Astrocyte of the cerebellum (primary cell): ENCODE measurements around the gene TAB3.

ENCODE experiments used
- DNase-seq: peaks from one replicate; pipeline ENCODE4 v3.0.0-alpha.2; 2011; ENCODE audit warnings: low read depth
- H3K4me3 ChIP-seq: 2 replicates; pipeline ENCODE4 v1.5.1; 2011; ENCODE audit warnings: mild to moderate bottlenecking, low read depth, low read length, moderate library complexity
- in situ Hi-C: cut with HindIII; loops from 2 replicates; pipeline ENCODE4 v1.10.0; 2017; ENCODE audit warnings: low sequenced_read_pairs
- TF ChIP-seq, protein P1 (sequence below): IDR thresholded peaks from 2 replicates; pipeline ENCODE4 v1.5.1; 2012; ENCODE audit warnings: low read length, low read depth, moderate library complexity, mild to moderate bottlenecking; ENCODE audit errors: missing control alignments

The TAB3 gene

DNA sequence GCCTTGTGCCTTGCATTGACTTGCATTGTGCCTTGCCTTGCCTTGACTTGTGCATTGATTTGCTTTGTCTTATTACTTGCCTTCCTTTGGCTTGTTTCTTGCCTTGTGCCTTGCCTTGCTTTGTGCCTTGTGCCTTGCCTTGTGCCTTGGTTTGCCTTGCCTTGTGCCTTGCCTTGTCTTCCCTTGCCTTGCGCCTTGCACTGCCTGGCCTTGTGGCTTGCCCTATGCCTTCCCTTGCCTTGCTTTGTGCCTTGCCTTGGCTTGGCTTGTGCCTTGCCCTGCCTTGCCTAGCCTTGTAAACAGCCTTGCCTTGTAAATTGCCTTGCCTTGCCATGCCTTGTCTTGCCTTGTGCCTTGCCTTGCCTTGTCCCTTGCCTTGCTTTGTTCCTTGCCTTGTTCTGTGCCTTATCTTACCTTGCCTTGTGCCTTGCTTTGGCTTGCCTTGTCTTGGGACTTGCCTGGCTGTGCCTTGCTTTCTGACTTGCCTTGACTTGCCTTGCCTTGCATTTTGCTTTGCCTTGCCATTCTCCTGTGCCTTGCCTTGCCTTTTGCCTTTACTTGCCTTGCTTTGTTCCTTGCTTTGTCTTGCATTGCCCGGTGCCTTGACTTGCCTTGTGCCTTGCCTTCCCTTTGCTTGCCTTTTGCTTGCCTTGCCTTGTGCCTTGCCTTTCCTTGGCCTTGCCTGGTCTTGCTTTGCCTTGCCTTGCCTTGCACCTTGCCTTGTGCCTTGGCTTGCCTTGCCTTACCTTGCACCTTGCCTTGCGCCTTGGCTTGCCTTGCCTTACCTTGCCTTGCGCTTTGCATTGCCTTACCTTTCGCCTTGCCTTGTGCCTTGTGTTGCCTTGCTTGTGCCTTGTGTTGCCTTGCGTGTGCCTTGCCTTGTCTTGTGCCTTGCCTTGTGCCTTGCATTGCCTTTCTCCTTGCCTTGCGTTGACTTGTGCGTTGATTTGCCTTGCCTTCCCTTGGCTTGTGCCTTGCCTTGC is 97.5 kb downstream of the TAB3 start:
- no peak overlapping the region for H3K4me3 ChIP-seq
- in situ Hi-C loops, result no loop called here
- TF ChIP-seq, protein P1, sequence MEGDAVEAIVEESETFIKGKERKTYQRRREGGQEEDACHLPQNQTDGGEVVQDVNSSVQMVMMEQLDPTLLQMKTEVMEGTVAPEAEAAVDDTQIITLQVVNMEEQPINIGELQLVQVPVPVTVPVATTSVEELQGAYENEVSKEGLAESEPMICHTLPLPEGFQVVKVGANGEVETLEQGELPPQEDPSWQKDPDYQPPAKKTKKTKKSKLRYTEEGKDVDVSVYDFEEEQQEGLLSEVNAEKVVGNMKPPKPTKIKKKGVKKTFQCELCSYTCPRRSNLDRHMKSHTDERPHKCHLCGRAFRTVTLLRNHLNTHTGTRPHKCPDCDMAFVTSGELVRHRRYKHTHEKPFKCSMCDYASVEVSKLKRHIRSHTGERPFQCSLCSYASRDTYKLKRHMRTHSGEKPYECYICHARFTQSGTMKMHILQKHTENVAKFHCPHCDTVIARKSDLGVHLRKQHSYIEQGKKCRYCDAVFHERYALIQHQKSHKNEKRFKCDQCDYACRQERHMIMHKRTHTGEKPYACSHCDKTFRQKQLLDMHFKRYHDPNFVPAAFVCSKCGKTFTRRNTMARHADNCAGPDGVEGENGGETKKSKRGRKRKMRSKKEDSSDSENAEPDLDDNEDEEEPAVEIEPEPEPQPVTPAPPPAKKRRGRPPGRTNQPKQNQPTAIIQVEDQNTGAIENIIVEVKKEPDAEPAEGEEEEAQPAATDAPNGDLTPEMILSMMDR, result no peak
- no peak for DNase-seq

DNA sequence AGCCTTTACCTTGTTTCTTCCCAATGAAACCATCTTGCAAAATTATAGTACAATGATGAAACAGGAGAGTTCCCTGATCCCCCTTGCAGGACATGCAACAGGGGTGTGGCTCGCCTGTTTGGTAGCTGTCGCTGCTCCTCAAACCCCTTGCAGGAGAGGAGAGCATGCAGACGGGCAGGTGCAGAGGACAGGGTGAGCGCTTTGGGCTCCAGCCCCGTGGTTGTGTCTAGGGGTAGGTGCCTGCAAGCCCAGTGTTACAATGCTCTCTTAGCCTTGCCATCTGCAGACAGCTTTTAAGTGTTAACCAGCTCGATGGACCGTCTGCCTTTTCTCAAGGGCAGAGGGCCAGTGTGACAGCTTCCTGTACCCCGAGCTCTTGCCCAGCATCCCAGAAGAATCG is 102.0 kb downstream of the TAB3 start:
- in situ Hi-C loops, result no loop called here
- no peak overlapping the region for H3K4me3 ChIP-seq
- TF ChIP-seq, protein P1, result no peak
- no peak for DNase-seq

DNA sequence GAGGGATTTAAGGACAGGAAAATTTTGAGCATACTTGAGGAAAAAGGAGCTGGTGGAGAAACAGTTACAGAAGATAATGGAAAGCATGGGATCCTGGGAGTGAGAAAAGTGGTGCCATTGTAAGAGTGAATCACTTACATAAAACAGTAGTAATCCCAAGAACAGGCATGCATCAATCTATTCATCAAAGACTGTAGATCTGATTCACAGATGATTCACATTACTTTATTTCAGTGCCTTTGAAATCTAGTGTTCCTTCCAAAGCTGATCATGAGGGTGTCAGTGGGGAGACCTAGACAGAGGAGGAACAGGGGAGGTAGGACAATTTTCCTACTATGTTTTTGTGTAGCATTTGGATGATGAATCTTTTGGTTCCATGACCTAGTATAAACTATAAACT is 102.7 kb downstream of the TAB3 start:
- no peak for DNase-seq
- in situ Hi-C loops, result no loop called here
- TF ChIP-seq, protein P1, result no peak
- no peak overlapping the region for H3K4me3 ChIP-seq

DNA sequence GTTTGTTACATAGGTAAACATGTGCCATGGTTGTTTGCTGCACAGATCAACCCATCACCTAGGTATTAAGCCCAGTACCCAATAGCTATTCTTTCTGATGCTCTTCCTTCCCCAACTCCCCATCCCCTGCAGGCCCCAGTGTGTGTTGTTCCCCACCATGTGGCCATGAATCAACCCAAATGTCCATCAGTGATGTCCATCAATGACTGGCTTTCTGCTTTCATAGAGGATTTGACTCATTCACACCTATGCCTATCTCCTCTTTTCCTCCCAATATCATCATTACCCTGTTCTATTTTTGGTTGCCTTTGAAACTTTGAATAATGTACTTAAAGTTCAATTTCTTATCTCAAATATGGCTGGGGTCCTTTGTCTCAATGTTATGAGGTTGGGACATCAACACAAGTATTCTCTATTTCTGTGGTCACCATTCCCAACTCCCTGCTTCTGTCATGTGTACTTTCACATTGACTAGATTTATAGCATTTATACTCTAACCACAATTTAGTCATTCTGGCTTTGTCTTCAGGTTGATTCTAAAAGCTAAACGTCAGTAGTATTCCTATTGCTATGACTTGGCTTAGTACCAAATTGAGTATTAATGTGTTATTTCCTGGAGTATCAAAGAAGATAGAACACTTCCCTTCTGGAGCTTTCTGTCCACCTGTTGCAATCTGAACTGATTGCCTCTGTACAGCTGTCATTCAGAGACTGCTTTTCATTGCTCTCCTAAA is 107.2 kb downstream of the TAB3 start:
- in situ Hi-C loops, result no loop called here
- TF ChIP-seq, protein P1, result no peak
- H3K4me3 ChIP-seq, result no peak overlapping the region
- DNase-seq, result no peak

DNA sequence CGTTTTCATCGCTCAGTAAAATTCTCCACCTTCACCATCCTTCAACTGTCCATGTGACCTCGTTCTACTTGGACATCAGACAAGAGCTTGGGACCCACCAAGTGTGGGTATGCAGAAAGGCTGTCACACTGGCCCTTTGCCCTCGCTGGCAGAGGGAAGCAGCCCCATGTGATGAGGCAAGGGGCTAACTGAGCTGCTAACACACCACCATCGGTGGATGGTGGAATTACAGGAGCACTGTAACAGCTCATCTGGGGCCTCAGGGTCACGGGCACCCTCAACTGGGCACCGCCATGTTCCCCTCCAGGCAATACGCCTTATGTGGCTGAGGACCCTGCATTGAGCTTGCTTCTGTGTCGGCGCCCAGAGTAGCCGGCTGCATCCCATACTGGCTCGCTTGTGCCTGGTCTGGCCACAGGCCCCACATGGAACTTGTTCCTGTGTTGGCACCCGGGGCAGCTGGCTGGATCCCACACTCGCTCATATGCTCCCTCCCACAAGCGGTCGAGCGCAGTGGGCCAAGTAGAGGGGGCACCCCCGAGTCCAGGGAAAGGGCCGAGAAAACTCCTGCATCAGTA is 109.5 kb downstream of the TAB3 start:
- TF ChIP-seq, protein P1, result no peak
- no peak for DNase-seq
- in situ Hi-C loops, result no loop called here
- H3K4me3 ChIP-seq, result no peak overlapping the region

DNA sequence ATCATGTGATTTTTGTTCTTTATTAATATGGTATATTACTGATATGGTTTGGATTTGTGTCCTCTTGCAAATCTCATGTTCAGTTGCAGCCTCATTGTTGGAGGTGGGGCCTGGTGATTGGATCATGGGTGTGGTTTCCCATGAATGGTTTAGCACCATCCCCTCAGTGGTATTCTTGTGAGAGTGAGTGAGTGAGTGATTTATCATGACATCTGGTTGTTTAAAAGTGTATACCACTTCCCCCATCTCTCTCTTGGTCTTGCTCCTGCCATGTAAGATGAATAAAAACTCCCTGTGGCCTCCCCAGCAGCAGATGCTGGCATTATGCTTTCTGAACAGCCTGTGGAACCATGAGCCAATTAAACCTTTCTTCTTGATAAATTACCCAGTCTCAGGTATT is 111.5 kb downstream of the TAB3 start:
- no peak for DNase-seq
- H3K4me3 ChIP-seq, result no peak overlapping the region
- in situ Hi-C loops, result no loop called here
- TF ChIP-seq, protein P1, result no peak
